Kidney (tissue), 14 donors: ENCODE data around the gene SESN3. TPM values are rescaled to one million over a fixed set of nuclear protein-coding genes. Genes with fewer than 3 reads are reported as not detected.

ENCODE experiments used
- DNase-seq, 5 donors: peaks; one replicate each; pipeline ENCODE4 v3.0.0-alpha.2; 2013 to 2020
- FAIRE-seq: peaks from 2 replicates; lab custom pipeline; 2012; peaks lifted over from hg19 to GRCh38; lab: Jason Lieb, UNC
- H3K27ac ChIP-seq, 2 donors: one replicate each; pipeline ENCODE4 v1.7.0; 2013; ENCODE audit warnings: low read depth in 2 of 2, low read length in 2 of 2, inconsistent platforms in 1 of 2
- H3K27me3 ChIP-seq: one replicate; pipeline ENCODE4 v1.7.1; 2013; ENCODE audit warnings: low read length, inconsistent platforms; ENCODE audit not compliant: control insufficient read depth, insufficient read depth
- H3K36me3 ChIP-seq, 3 donors: one replicate each; pipeline versions ENCODE4 v1.7.0 to v1.7.1; 2013; ENCODE audit warnings: low read length in 3 of 3, control low read depth in 1 of 3, inconsistent platforms in 1 of 3; ENCODE audit not compliant: insufficient read depth in 3 of 3, control insufficient read depth in 2 of 3
- H3K4me1 ChIP-seq, 3 donors: one replicate each; pipeline versions ENCODE4 v1.7.0 to v1.7.1; 2013; ENCODE audit warnings: low read length in 3 of 3, inconsistent platforms in 1 of 3, low read depth in 1 of 3; ENCODE audit not compliant: control insufficient read depth in 2 of 3, insufficient read depth in 2 of 3
- H3K4me3 ChIP-seq, 3 donors: one replicate each; pipeline versions ENCODE4 v1.7.0 to v1.8.1; 2013; ENCODE audit warnings: low read length in 3 of 3, control low read depth in 1 of 3, inconsistent platforms in 1 of 3
- H3K9ac ChIP-seq, 3 donors: one replicate each; pipeline versions ENCODE4 v1.7.0 to v1.7.1; 2013; ENCODE audit warnings: low read length in 3 of 3, control low read depth in 1 of 3, inconsistent platforms in 1 of 3
- H3K9me3 ChIP-seq, 3 donors: one replicate each; pipeline versions ENCODE4 v1.7.0 to v1.7.1; 2013; ENCODE audit warnings: low read length in 3 of 3, control low read depth in 1 of 3, inconsistent platforms in 1 of 3; ENCODE audit not compliant: control insufficient read depth in 2 of 3, insufficient read depth in 1 of 3
- intact Hi-C: fragments of 100-400 bp; cut with DNase I; formaldehyde crosslinking; loops from one replicate; pipeline ENCODE4 v1.11.1; 2022
- polyA plus RNA-seq: library from polyadenylated mRNA; stranded (reverse); fragments of 350-450 nt; fragmentation: Illumina TruSeq; extraction: RNeasy Lipid Tissue Mini Kit (QIAGEN cat#74804); gene quantifications from one replicate; pipeline ENCODE4 v1.2.3, GENCODE V29; 2014; ENCODE audit warnings: low read depth, low replicate concordance; ENCODE audit not compliant: insufficient read depth
- total RNA-seq: library from RNA; stranded (reverse); fragmentation: NEBNext Ultra II Directional; extraction: Animal tissue kit (Norgen Biotek cat#: 25700); gene quantifications from one replicate; pipeline ENCODE4 v1.2.1, GENCODE V29; 2021
- TF ChIP-seq, protein P1 (sequence below): IDR thresholded peaks from 3 replicates; pipeline ENCODE4 v1.5.1; 2012; ENCODE audit warnings: mild to moderate bottlenecking, moderate library complexity, borderline replicate concordance; ENCODE audit not compliant: insufficient read depth; ENCODE audit errors: extremely low read depth
- donor health status: control.
- donor health status: control.
- donor health status: control.
- donor health status: control.
- donor health status: control.
- donor health status: DM: yes; HTN: yes; CAD: no.
- donor health status: Normal renal cell carcinoma (clear cell type).

SESN3 gene
- total and polyA plus RNA-seq, 2 donors from 2014 or later = 5.1 to 50.1 TPM

DNA sequence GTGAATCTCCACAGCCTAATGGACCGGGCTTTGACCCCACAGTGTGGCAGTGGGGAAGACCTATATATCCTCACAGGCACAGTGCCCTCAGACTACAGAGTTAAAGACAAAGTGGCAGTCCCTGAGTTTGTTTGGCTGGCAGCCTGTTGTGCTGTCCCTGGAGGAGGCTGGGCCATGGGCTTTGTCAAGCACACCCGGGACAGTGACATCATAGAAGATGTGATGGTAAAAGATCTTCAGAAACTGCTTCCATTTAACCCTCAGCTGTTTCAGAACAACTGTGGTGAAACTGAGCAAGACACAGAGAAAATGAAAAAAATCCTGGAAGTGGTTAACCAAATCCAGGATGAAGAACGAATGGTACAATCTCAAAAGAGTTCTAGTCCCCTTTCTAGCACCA lies 102.4 kb downstream of the SESN3 start:
- no peak overlapping the region for H3K4me3 ChIP-seq

DNA sequence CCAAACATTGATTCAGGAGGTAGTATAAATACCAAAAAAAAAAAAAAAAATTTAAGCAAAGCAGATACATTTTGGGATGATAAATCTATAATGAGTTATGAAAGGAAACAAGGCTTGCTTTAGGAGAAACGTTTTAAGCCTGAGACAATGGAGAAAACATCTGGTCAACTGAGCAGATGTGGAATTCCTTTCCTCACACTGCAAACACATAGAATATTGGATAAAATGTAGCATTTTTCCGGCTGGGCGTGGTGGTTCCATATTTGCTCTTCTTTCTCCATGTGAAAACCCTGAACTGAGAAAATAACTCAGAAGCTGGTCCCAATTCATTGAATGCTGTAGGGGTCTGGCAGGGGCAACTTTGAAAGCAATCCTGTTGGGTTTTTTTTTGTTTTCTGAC lies 107.4 kb downstream of the SESN3 start:
- Histone ChIP-seq H3K9me3 (no peaks in the 10 kb centered on the region), H3K4me3 (no peak overlapping the region), H3K27me3 (no peaks in the 10 kb centered on the region), H3K4me1 (peaks cover 0 to 4% (median 2%) of the 10 kb centered on the region in 3 donors), H3K27ac (no peak overlapping the region), H3K9ac (no peak overlapping the region), H3K36me3 (peaks cover 0 to 4% (median 0%) of the 10 kb centered on the region in 3 donors)
- intact Hi-C loops = no loop called here
- FAIRE-seq (no peak), DNase-seq (no peak)
- TF ChIP-seq, protein P1, sequence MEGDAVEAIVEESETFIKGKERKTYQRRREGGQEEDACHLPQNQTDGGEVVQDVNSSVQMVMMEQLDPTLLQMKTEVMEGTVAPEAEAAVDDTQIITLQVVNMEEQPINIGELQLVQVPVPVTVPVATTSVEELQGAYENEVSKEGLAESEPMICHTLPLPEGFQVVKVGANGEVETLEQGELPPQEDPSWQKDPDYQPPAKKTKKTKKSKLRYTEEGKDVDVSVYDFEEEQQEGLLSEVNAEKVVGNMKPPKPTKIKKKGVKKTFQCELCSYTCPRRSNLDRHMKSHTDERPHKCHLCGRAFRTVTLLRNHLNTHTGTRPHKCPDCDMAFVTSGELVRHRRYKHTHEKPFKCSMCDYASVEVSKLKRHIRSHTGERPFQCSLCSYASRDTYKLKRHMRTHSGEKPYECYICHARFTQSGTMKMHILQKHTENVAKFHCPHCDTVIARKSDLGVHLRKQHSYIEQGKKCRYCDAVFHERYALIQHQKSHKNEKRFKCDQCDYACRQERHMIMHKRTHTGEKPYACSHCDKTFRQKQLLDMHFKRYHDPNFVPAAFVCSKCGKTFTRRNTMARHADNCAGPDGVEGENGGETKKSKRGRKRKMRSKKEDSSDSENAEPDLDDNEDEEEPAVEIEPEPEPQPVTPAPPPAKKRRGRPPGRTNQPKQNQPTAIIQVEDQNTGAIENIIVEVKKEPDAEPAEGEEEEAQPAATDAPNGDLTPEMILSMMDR = no peak

More for the DNA sequence above, 102.4 kb downstream of the SESN3 start:
- no peak overlapping the region for H3K27ac ChIP-seq
- DNase-seq = no peak
- no peaks in the 10 kb centered on the region for H3K4me1 ChIP-seq
- no peak for FAIRE-seq
- H3K27me3 ChIP-seq = no peaks in the 10 kb centered on the region
- no peaks in the 10 kb centered on the region for H3K9me3 ChIP-seq
- TF ChIP-seq, protein P1 = no peak
- peaks cover 0 to 8% (median 0%) of the 10 kb centered on the region in 3 donors for H3K36me3 ChIP-seq
- no peak overlapping the region for H3K9ac ChIP-seq
- intact Hi-C loops = no loop called here

DNA sequence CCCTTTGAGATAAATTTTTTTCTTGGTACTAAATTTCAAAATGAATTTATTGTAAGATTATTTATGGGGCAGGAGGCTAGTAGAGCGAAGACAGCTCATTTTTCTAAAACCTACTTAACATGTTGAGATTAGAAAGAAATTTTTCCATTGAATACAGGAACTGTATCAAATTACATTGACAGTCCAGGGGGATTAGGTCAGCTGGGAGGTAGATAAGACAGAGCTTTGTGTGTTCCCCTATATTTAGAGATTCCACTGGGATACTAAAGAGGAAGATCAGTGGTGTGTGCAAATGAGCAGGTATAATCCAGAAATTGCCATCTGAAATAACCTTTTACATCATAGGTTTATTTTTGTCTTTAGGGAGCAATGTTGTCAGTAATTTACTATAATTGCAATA lies 109.3 kb downstream of the SESN3 start:
- TF ChIP-seq, protein P1 = no peak
- Histone ChIP-seq H3K9ac (no peak overlapping the region), H3K4me1 (peaks cover 0 to 4% (median 2%) of the 10 kb centered on the region in 3 donors), H3K27ac (no peak overlapping the region), H3K36me3 (no peaks in the 10 kb centered on the region), H3K4me3 (no peak overlapping the region), H3K9me3 (no peaks in the 10 kb centered on the region), H3K27me3 (no peaks in the 10 kb centered on the region)
- no peak for FAIRE-seq
- intact Hi-C loops = no loop called here
- no peak for DNase-seq
